K562 (cell line): ENCODE results near the gene MACROD2. TPM values are rescaled to one million over a fixed set of nuclear protein-coding genes. Genes with fewer than 3 reads are reported as not detected.

Experiments
- CHD2 ChIP-seq: IDR thresholded peaks from 2 replicates; pipeline ENCODE4 v1.6.1; 2011; ENCODE audit warnings: low read depth, low read length
- CLOCK ChIP-seq: fragments of 250-450 bp; sonication (Bioruptor Pico); IDR thresholded peaks from 2 replicates; pipeline ENCODE4 v1.4.0; 2020; ENCODE audit warnings: mild to moderate bottlenecking, moderate library complexity, borderline replicate concordance
- ELF4 ChIP-seq: fragments of 450-650 bp; formaldehyde crosslinking; IDR thresholded peaks from 2 replicates; pipeline ENCODE4 v1.4.0; 2022; ENCODE audit warnings: missing genetic modification characterization
- FIP1L1 ChIP-seq: fragments of 200-400 bp; formaldehyde crosslinking; IDR thresholded peaks from 2 replicates; pipeline ENCODE4 v1.6.1; 2018; ENCODE audit warnings: mild to moderate bottlenecking, low read depth, low read length; ENCODE audit not compliant: poor library complexity, severe bottlenecking
- MAFG ChIP-seq: fragments of 450-650 bp; conservative IDR thresholded peaks from 2 replicates; pipeline ENCODE4 v1.6.1; 2016; ENCODE audit warnings: missing genetic modification characterization, missing compliant biosample characterization
- NFIX ChIP-seq: fragments of 250-450 bp; sonication (Bioruptor Pico); IDR thresholded peaks from 2 replicates; pipeline ENCODE4 v1.4.0; 2020; ENCODE audit warnings: low read depth, mild to moderate bottlenecking, moderate library complexity
- NR2F6 ChIP-seq: fragments of 450-650 bp; formaldehyde crosslinking; IDR thresholded peaks from 2 replicates; pipeline ENCODE4 v1.4.0; 2020; ENCODE audit warnings: mild to moderate bottlenecking
- POLR2B ChIP-seq: fragments of 450-650 bp; IDR thresholded peaks from 2 replicates; pipeline ENCODE4 v1.6.1; 2018; ENCODE audit warnings: low read depth; ENCODE audit not compliant: partially characterized antibody
- POLR3G ChIP-seq: IDR thresholded peaks from 2 replicates; pipeline ENCODE4 v1.6.1; 2011; ENCODE audit not compliant: insufficient read length, insufficient replicate concordance; ENCODE audit errors: extremely low read depth
- YY1 ChIP-seq, 3 experiments: IDR thresholded peaks; 2 replicates each; pipeline ENCODE4 v1.6.1; 2011; ENCODE audit warnings: low read length in 2 of 3, mild to moderate bottlenecking in 2 of 3, moderate library complexity in 2 of 3, borderline replicate concordance in 1 of 3, control low read depth in 1 of 3, low read depth in 1 of 3; ENCODE audit not compliant: insufficient read depth in 3 of 3, insufficient replicate concordance in 2 of 3, control insufficient read depth in 1 of 3, insufficient read length in 1 of 3; ENCODE audit errors: extremely low read depth in 1 of 3
- ZNF77 ChIP-seq: fragments of 250-450 bp; sonication (Bioruptor Pico); IDR thresholded peaks from 2 replicates; pipeline ENCODE4 v1.5.0; 2020
- polyA plus RNA-seq, 8 experiments: library from polyadenylated mRNA; depleted of rRNA in 4 of 8; stranded (reverse) in 5 of 8; unstranded in 3 of 8; fragments of >200 nt; fragmentation: Nextera tagmentation in 2 of 8; fragmentation: Illumina TruSeq in 1 of 8; extraction: Ambion mirVana in 2 of 8; extraction: Trizol in 1 of 8; gene quantifications; 2 replicates each; pipeline versions ENCODE4 v1.2.1 to v1.2.3, GENCODE V29; 2011 to 2014; ENCODE audit warnings: inconsistent platforms in 1 of 8, missing spikeins in 1 of 8
- total RNA-seq, 7 experiments: library from RNA; depleted of rRNA in 6 of 7; stranded (reverse); fragments of >200 nt in 6 of 7; fragmentation: Illumina TruSeq in 2 of 7; extraction: Trizol in 2 of 7; gene quantifications; 2 replicates each; pipeline versions ENCODE4 v1.2.1 to v1.2.3, GENCODE V29; 2011 to 2021; ENCODE audit warnings: low replicate concordance in 1 of 7

MACROD2 gene
- total and polyA plus RNA-seq, 9 of the 15 experiments (the other 6 are each of a cell fraction or from before 2014, with no cell fraction given), result not detected

- no peak for TF ChIP-seq CLOCK (CRISPR knock-in tag)
- TF ChIP-seq ELF4 (CRISPR knock-in tag), result no peak
- no peak for TF ChIP-seq CHD2
- no peak for TF ChIP-seq FIP1L1
- no peak for TF ChIP-seq POLR3G
- TF ChIP-seq NFIX (CRISPR knock-in tag), result no peak
- TF ChIP-seq MAFG (tag), result no peak
- TF ChIP-seq ZNF77 (CRISPR knock-in tag), result no peak
- TF ChIP-seq YY1 (IDR thresholded peaks at IDR 0.05; ENCODE audit: borderline replicate concordance in 1 of 3, control insufficient read depth in 1 of 3, extremely low read depth in 1 of 3, insufficient read depth in 3 of 3, insufficient read length in 1 of 3, insufficient replicate concordance in 2 of 3, low read depth in 1 of 3, low read length in 2 of 3), result no peak
- no peak for TF ChIP-seq POLR2B
- no peak for TF ChIP-seq NR2F6 (CRISPR knock-in tag)
Measured at GRCh38 chr20:15550116-15550870, 1555.0 kb downstream of the MACROD2 start (continued).
